ENCODE measurements around the gene NDUFB2.

DNA sequence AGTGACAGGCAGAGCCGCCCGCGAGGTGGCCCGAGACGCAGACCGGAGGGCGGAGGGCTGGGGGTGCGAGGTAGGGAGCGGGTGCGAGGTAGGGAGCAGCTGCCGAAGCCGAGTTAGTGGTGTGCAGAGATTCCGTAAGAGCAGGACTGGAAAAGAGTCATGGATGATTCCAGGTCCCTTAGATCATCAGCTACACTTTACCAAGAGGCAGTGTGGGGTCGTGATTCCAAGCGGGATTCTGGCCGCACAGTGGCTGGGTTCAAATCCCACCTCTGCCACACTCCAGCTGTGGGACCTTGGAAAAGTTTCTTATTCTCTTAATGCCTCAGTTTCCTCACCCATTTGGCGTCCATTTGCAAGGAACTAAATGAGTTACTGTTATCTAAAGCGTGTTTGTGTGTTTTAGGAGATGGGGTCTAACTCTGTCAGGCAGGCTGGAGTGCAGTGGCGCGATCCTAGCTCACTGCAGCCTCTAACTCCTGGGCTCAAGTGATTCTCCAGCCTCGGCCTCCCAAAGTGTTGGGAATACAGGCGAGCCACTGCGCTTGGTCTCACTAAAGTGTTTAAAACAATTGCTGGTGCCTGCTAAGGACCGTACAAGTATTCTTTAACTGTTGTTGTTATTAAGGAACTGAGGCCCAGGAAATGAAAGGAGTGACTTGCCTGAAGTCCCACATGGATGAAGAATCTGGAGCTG lies 1.1 kb downstream of the NDUFB2 start:
- TF ChIP-seq CTCF (IDR thresholded peaks at IDR 0.05) (no peak), POLR2A (IDR thresholded peaks at IDR 0.05) (no peak)
